Measurements from ENCODE around the gene ARRDC3.

GRCh38 chr5:91343916-91344315 is 39.2 kb downstream of the ARRDC3 start:
- TF ChIP-seq CTCF (IDR thresholded peaks at IDR 0.05; ENCODE audit: low read depth, low read length), result no peak
- no peak for TF ChIP-seq EZH2phosphoT487 (IDR thresholded peaks at IDR 0.05; ENCODE audit: low read depth)

Data from OCI-LY3 (cell line).